ENCODE measurements around the gene FAM209B. TPM values are rescaled to one million over a fixed set of nuclear protein-coding genes. Genes with fewer than 3 reads are reported as not detected.
"Not testable (repeated sequence)": the region's sequence is repeated elsewhere in the genome, so short reads cannot be mapped to it uniquely, and the experiment has no call there.

The FAM209B gene
- total RNA-seq (under 1 TPM in 2 of 9 donors, not detected in 7; 0.42 to 0.53 TPM), polyA plus RNA-seq (under 1 TPM; 0.50 to 0.76 TPM)
- long read RNA-seq, donor 1 = 0 reads
- long read RNA-seq, donor 2 = 0 reads
- long read RNA-seq, donor 3 = 0 reads

DNA sequence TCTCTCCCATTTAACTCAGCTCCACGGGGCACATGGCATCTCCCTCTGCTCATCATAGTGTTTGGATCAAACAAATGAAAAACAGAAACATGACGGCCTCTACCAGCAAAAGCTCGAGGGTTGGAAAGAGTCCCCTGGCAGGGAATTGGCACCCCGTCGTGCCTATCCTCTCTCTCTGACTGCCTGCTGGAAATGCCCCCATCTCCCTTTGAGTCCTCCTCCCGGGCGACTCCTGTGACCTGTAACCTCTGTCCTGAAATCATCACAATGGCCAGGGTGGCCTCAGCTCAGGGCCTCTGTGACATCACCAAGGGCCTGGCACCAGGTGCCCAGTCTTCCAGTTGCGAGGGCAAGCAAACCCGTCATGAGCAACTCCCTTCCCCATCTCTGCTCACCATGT, at the start of gene FAM209B:
Gene FAM209B (plus strand): TSS at position 301 of the 400 bp plus-strand sequence. CDS start 96 bp downstream, at position 397.
- H3K36me3 ChIP-seq; H3K27ac ChIP-seq; DNase-seq; H3K4me1 ChIP-seq; H3K9me3 ChIP-seq; intact Hi-C loops (cut with DNase I); ATAC-seq; H3K27me3 ChIP-seq; H3K4me3 ChIP-seq: not testable (repeated sequence)
- 83 to 88% (median 87%) methylated on average over 7 to 9 of the region's 9 CpGs for WGBS, 4 donors

DNA sequence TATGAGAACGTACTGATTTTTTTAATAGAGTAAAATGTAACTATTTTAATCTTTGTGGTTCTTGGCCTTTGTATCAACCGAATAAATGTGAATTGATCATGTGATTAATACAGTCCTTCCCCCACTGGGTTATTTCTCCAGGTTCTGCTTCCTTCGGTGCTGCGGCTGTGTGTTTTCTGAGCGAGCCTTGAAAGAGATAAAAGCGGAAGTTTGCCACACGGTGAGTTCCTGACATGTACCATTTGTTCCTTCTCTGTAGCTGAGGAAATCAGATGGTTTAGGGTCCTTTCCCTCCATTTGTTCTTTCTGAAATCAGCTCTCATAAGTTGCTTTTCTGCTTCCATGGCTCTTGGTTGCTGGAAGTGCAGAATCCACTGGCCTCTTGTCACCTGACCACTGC, 49.1 kb upstream of the FAM209B start:
- Histone ChIP-seq H3K36me3 (peaks cover 0 to 100% (median 90%) of the 10 kb centered on the region in 9 donors), H3K4me3 (no peak overlapping the region), H3K9me3 (no peaks in the 10 kb centered on the region), H3K27me3 (no peaks in the 10 kb centered on the region), H3K27ac (no peak overlapping the region), H3K4me1 (no peaks in the 10 kb centered on the region)
- 72 to 83% (median 81%) methylated on average over 7 of the region's 7 CpGs for WGBS, 4 donors
- intact Hi-C loops (cut with DNase I) = no loop called here
- no peak for ATAC-seq
- no peak for DNase-seq
- TF ChIP-seq, protein P1, sequence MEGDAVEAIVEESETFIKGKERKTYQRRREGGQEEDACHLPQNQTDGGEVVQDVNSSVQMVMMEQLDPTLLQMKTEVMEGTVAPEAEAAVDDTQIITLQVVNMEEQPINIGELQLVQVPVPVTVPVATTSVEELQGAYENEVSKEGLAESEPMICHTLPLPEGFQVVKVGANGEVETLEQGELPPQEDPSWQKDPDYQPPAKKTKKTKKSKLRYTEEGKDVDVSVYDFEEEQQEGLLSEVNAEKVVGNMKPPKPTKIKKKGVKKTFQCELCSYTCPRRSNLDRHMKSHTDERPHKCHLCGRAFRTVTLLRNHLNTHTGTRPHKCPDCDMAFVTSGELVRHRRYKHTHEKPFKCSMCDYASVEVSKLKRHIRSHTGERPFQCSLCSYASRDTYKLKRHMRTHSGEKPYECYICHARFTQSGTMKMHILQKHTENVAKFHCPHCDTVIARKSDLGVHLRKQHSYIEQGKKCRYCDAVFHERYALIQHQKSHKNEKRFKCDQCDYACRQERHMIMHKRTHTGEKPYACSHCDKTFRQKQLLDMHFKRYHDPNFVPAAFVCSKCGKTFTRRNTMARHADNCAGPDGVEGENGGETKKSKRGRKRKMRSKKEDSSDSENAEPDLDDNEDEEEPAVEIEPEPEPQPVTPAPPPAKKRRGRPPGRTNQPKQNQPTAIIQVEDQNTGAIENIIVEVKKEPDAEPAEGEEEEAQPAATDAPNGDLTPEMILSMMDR (IDR thresholded peaks at IDR 0.05) = no peak
- no peak for TF ChIP-seq POLR2A (IDR thresholded peaks at IDR 0.05)

DNA sequence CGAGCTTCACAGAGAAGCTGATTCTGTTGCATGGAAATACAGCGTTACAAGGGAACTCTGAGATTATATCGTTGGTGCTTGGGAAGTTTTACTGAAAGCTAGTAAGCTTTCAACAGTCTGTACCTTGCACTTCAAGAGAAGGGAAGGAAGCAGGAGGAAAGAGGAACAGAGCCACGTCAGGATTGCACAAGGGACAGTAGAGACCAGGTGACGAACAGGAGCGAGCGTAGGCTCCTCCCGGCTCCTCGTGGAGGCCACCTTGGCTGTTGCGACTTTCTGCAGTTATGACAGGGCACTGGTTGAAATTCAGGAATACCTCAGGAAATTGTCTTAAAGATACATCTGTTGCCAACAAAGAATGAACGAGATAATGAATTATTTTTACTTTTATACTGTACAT, 45.8 kb upstream of the FAM209B start:
- peak overlapping the region in 1 of 12 donors; percentile 33 for H3K27ac ChIP-seq
- peak in 1 of 4 donors; percentile 50 for ATAC-seq
- WGBS, 4 donors = 75 to 86% (median 83%) methylated on average over 11 of the region's 11 CpGs
- TF ChIP-seq, protein P1 (IDR thresholded peaks at IDR 0.05) = no peak
- TF ChIP-seq POLR2A (IDR thresholded peaks at IDR 0.05) = no peak
- H3K4me3 ChIP-seq = no peak overlapping the region
- intact Hi-C loops (cut with DNase I) = no loop called here
- no peaks in the 10 kb centered on the region for H3K4me1 ChIP-seq
- DNase-seq = no peak
- no peaks in the 10 kb centered on the region for H3K9me3 ChIP-seq
- H3K27me3 ChIP-seq = no peaks in the 10 kb centered on the region
- H3K36me3 ChIP-seq = peaks cover 0 to 100% (median 80%) of the 10 kb centered on the region in 9 donors

GRCh38 chr20:56488566-56488965, 44.5 kb upstream of the FAM209B start:
- 93 to 97% (median 95%) methylated on average over 5 of the region's 5 CpGs for WGBS, 4 donors
- no peak overlapping the region for H3K4me3 ChIP-seq
- peaks cover 0 to 100% (median 67%) of the 10 kb centered on the region in 9 donors for H3K36me3 ChIP-seq
- ATAC-seq = no peak
- intact Hi-C loops (cut with DNase I) = no loop called here
- no peaks in the 10 kb centered on the region for H3K27me3 ChIP-seq
- no peaks in the 10 kb centered on the region for H3K9me3 ChIP-seq
- DNase-seq = no peak
- H3K27ac ChIP-seq = no peak overlapping the region
- no peaks in the 10 kb centered on the region for H3K4me1 ChIP-seq
- TF ChIP-seq, protein P1 (IDR thresholded peaks at IDR 0.05) = no peak
- no peak for TF ChIP-seq POLR2A (IDR thresholded peaks at IDR 0.05)

- no peak for ATAC-seq
- TF ChIP-seq, protein P1 (IDR thresholded peaks at IDR 0.05) = no peak
- no peak for TF ChIP-seq POLR2A (IDR thresholded peaks at IDR 0.05)
- 98 to 100% (median 99%) methylated on average over 1 of the region's 1 CpG for WGBS, 4 donors
Measured at GRCh38 chr20:56501116-56501515, 31.9 kb upstream of the FAM209B start.

More at GRCh38 chr20:56501116-56501515, 31.9 kb upstream of the FAM209B start:
- Histone ChIP-seq H3K27ac (no peak overlapping the region), H3K4me1 (no peaks in the 10 kb centered on the region), H3K27me3 (no peaks in the 10 kb centered on the region), H3K4me3 (no peak overlapping the region), H3K9me3 (peaks cover 0 to 13% (median 0%) of the 10 kb centered on the region in 12 donors), H3K36me3 (peaks cover 0 to 40% (median 18%) of the 10 kb centered on the region in 9 donors)
- no peak for DNase-seq
- intact Hi-C loops (cut with DNase I) = no loop called here
